D721Med (cell line): ENCODE measurements around the gene CENPS.

Source experiments
- DNase-seq: peaks from one replicate; pipeline ENCODE4 v3.0.0; 2011; ENCODE audit warnings: low spot score; ENCODE audit not compliant: insufficient read length
- FAIRE-seq: peaks from 2 replicates; lab custom pipeline; 2011; peaks lifted over from hg19 to GRCh38; lab: Jason Lieb, UNC
- TF ChIP-seq, protein P1 (sequence below): IDR thresholded peaks from 2 replicates; pipeline ENCODE4 v1.5.1; 2012; ENCODE audit warnings: mild to moderate bottlenecking, control low read depth; ENCODE audit not compliant: insufficient read depth; ENCODE audit errors: missing control alignments

CENPS gene

DNA sequence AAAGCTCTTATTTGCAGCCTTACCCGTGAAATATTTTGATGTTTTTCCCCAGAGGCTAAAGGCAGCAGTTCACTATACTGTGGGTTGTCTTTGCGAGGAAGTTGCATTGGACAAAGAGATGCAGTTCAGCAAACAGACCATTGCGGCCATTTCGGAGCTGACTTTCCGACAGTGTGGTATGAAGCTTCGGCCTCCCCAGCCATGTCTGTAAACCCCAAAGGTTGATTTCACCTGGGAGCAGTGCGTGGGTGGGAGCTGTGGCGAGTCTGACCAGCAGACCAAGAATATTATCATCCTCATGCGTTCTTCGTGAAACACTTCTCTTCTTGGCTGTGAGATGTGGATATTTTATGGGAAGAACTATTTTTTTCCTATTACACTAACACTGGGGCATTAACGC, 3.6 kb downstream of the CENPS start:
- DNase-seq (no peak), FAIRE-seq (no peak)
- TF ChIP-seq, protein P1, sequence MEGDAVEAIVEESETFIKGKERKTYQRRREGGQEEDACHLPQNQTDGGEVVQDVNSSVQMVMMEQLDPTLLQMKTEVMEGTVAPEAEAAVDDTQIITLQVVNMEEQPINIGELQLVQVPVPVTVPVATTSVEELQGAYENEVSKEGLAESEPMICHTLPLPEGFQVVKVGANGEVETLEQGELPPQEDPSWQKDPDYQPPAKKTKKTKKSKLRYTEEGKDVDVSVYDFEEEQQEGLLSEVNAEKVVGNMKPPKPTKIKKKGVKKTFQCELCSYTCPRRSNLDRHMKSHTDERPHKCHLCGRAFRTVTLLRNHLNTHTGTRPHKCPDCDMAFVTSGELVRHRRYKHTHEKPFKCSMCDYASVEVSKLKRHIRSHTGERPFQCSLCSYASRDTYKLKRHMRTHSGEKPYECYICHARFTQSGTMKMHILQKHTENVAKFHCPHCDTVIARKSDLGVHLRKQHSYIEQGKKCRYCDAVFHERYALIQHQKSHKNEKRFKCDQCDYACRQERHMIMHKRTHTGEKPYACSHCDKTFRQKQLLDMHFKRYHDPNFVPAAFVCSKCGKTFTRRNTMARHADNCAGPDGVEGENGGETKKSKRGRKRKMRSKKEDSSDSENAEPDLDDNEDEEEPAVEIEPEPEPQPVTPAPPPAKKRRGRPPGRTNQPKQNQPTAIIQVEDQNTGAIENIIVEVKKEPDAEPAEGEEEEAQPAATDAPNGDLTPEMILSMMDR = no peak

DNA sequence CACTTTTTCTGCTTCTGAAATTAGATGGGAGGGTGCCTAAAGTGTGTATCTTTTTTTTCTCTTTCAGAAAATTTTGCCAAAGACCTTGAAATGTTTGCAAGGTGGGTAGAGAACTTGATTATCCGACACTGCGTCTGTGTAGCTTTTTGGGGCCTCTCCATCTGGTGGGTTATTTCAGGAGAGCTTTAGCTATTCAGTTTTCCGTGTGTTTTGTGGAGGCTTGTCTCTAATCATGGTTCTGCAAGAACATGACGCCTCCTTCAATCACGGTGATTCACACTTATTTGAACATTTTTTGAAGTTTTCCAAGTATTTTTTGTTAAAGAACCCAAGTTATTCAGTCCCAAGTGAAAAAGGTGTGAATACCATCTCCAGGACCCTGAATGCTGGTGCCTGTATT, 4.4 kb downstream of the CENPS start:
- FAIRE-seq = no peak

DNA sequence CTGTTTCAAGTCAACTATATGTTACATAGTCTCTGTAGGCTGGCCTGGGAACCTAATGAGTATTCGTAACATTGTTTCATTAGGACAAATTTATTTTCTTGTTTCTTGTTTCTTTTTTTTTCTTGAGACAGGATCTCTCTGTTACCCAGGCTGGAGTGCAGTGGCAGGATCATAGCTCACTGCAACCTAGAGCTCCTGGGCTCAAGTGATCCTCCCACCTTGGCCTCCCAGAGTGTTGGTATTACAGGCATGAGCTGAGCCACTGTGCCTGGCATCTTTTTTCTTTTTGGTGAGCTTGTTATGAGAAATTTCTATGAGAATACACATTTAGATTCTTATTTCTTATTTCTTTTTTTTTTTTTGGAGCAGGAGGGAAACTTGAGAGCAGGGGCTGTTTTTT, 6.8 kb downstream of the CENPS start:
- FAIRE-seq (no peak), DNase-seq (no peak)
- TF ChIP-seq, protein P1 = no peak

More for the DNA sequence above, 4.4 kb downstream of the CENPS start:
- TF ChIP-seq, protein P1 = no peak
- DNase-seq = no peak

DNA sequence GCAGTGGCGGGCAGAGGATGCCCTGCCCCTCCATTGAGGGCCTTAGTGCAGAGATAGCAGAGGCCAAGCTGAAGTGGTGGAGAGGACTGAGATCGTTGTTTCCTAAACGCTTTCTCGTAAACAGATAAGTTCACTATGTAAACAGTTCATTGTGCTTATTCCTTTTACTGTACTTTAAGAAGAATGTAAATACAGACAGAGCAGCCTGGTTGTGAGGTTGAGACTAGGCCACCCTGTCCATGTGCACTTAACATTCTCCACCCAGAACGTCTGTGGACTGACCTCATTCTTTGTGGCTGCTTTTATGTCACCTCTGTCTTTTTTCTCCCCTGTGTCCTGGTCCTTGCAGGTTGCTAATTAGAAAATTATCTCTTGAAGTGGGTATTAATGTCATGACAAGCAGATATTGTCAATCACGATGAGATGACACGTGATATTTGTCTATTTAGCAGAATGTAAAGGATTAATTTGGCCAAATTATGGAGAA, 8.5 kb downstream of the CENPS start:
- FAIRE-seq (no peak), DNase-seq (no peak)
- TF ChIP-seq, protein P1 = no peak

DNA sequence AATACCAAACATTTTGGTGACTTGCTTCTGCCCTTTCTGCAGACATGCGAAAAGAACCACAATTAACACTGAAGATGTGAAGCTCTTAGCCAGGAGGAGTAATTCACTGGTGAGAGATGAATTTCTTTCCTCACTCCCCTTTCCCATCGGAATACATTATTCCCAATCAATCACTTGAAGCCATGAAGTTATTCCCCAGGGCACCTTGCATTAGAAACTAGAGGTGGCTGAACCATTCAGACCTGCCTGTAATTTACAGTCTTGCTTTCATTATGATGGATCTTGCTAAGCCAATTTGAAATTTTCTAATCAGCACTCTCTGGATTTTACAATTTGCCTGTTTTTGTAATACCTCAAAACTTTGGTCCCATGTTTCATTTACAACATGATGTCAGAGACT, 10.1 kb downstream of the CENPS start:
- TF ChIP-seq, protein P1 = no peak

DNA sequence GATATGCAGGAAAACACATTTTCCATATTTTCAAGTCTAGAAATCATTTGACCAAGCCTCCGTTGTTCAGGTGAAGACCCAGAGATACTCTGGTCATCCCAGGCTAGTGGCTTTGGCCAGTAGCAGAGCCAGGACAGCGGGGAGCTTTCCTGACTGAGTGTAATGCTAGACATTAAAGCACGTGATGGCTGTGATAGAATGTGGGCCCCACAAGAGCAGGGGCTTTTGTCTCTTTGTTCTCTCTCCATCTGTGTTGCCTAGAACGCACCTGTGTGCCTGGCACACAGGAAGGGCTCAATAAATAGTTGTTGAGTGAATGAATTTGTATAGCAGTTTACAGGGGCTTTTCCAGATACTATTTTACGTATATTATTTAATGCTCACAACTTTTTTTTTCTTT, 10.6 kb downstream of the CENPS start:
- no peak for DNase-seq
- TF ChIP-seq, protein P1 = no peak
- FAIRE-seq = no peak

More for the DNA sequence above, 10.1 kb downstream of the CENPS start:
- FAIRE-seq (no peak), DNase-seq (no peak)

DNA sequence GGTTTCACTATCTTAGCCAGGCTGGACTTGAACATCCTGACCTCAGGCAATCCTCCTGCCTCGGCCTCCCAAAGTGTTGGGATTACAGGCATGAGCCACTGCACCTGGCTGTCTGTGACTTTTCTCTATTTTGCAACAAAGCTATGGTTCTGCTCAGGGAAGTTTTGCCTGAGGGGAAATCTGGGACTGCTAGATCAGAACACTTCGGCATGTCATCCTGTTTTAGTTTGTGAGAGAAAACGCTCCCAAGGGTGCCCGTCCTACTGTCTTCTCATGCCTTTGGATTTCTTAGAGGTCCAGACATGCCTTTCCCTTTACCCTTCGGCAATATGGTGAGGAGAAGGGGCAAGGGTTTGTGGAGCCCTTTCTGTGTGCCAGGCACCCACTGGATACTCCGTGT, 14.0 kb downstream of the CENPS start:
- DNase-seq = no peak
- no peak for FAIRE-seq
- TF ChIP-seq, protein P1 = no peak
